Stimulated activated CD8-positive, alpha-beta memory T cell treated with anti-CD3 and anti-CD28 coated beads, Interleukin-7, amount 100 ng/mL, for 48 hours (primary cell): Measurements from ENCODE around the gene ZNF385B.
"Not testable (repeated sequence)": the region's sequence is repeated elsewhere in the genome, so short reads cannot be mapped to it uniquely, and the experiment has no call there.

Source experiments
- DNase-seq, 2 donors: peaks; one replicate each; pipeline ENCODE4 v3.0.0-alpha.2; 2020; ENCODE audit warnings: low read depth in 1 of 2; ENCODE audit errors: extremely low read depth in 1 of 2

The ZNF385B gene

GRCh38 chr2:179645047-179645446 lies 216.4 kb downstream of the ZNF385B start:
- DNase-seq = no peak

GRCh38 chr2:179642462-179642861 lies 218.9 kb downstream of the ZNF385B start:
- DNase-seq = no peak

GRCh38 chr2:179636995-179637394 lies 224.4 kb downstream of the ZNF385B start:
- DNase-seq = no peak

- DNase-seq = no peak
These were observed 225.1 kb downstream of the ZNF385B start for GRCh38 chr2:179636100-179636980.

- not testable (repeated sequence) for DNase-seq
These were observed 229.5 kb downstream of the ZNF385B start for GRCh38 chr2:179631769-179632385.

GRCh38 chr2:179629776-179630175 lies 231.6 kb downstream of the ZNF385B start:
- not testable (repeated sequence) for DNase-seq

GRCh38 chr2:179626261-179626660 lies 235.2 kb downstream of the ZNF385B start:
- no peak for DNase-seq

GRCh38 chr2:179622635-179623300 lies 238.6 kb downstream of the ZNF385B start:
- no peak for DNase-seq

- DNase-seq = no peak
These were observed 239.3 kb downstream of the ZNF385B start for GRCh38 chr2:179622112-179622511.

- DNase-seq = no peak
These were observed 241.4 kb downstream of the ZNF385B start for GRCh38 chr2:179619947-179620467.

- DNase-seq = no peak
These were observed 247.3 kb downstream of the ZNF385B start for GRCh38 chr2:179614121-179614520.

- no peak for DNase-seq
These were observed 247.7 kb downstream of the ZNF385B start for GRCh38 chr2:179613701-179614100.

- no peak for DNase-seq
These were observed 248.1 kb downstream of the ZNF385B start for GRCh38 chr2:179613299-179613651.

GRCh38 chr2:179612591-179613298 lies 248.7 kb downstream of the ZNF385B start:
- no peak for DNase-seq

- no peak for DNase-seq
These were observed 249.3 kb downstream of the ZNF385B start for GRCh38 chr2:179612108-179612507.

GRCh38 chr2:179606141-179606540 lies 255.3 kb downstream of the ZNF385B start:
- DNase-seq = no peak

- no peak for DNase-seq
These were observed 256.1 kb downstream of the ZNF385B start for GRCh38 chr2:179605341-179605740.

GRCh38 chr2:179604598-179604997 lies 256.8 kb downstream of the ZNF385B start:
- DNase-seq = no peak

GRCh38 chr2:179602452-179602851 lies 259.0 kb downstream of the ZNF385B start:
- no peak for DNase-seq

GRCh38 chr2:179596018-179596417 lies 265.4 kb downstream of the ZNF385B start:
- no peak for DNase-seq

- DNase-seq = no peak
These were observed 266.1 kb downstream of the ZNF385B start for GRCh38 chr2:179595284-179595683.
